Measurements from ENCODE around the gene SELPLG.

- TF ChIP-seq CTCF (IDR thresholded peaks at IDR 0.05 in 8 of 11, conservative IDR thresholded peaks at IDR 0.05 in 3 of 11) (no peak), POLR2A (IDR thresholded peaks at IDR 0.05) (no peak)
These were observed 34.4 kb upstream of the SELPLG start for GRCh38 chr12:108668063-108668462.

Data from spleen (tissue), 7 donors.